ENCODE measurements around the gene ZNF366.

DNA sequence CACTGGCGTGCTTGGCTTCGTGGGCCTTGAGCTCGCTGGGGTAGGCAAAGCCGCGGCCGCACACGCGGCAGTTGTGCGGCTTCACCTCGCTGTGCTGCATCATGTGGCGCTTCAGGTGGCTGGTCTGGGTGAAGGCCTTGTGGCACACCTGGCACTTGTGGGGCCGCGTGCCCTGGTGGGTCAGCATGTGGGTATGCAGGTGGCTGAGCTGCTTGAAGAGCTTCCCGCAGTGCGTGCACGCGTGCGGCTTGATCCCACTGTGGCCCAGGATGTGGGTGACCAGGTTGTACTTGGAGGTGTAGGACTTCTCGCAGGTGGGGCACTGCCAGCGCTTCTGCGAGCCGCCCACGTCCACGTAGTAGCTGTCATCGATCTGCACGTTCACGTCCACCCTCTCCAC, 46.8 kb downstream of the ZNF366 start:
- TF ChIP-seq, protein P1, sequence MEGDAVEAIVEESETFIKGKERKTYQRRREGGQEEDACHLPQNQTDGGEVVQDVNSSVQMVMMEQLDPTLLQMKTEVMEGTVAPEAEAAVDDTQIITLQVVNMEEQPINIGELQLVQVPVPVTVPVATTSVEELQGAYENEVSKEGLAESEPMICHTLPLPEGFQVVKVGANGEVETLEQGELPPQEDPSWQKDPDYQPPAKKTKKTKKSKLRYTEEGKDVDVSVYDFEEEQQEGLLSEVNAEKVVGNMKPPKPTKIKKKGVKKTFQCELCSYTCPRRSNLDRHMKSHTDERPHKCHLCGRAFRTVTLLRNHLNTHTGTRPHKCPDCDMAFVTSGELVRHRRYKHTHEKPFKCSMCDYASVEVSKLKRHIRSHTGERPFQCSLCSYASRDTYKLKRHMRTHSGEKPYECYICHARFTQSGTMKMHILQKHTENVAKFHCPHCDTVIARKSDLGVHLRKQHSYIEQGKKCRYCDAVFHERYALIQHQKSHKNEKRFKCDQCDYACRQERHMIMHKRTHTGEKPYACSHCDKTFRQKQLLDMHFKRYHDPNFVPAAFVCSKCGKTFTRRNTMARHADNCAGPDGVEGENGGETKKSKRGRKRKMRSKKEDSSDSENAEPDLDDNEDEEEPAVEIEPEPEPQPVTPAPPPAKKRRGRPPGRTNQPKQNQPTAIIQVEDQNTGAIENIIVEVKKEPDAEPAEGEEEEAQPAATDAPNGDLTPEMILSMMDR (IDR thresholded peaks at IDR 0.05): no peak
- TF ChIP-seq EP300 (IDR thresholded peaks at IDR 0.05): no peak
